ENCODE results near the gene HTR2A.

- no peak for TF ChIP-seq EZH2 (optimal IDR thresholded peaks at IDR 0.05; ENCODE audit: low read depth, low read length)
- no peak for TF ChIP-seq CTCF (IDR thresholded peaks at IDR 0.05; ENCODE audit: low read length)
- TF ChIP-seq EZH2phosphoT487 (IDR thresholded peaks at IDR 0.05; ENCODE audit: low read length) = no peak
Measured at GRCh38 chr13:46909042-46909441, 12.2 kb upstream of the HTR2A start.

Data from MM.1S (cell line).